H1 (cell line): ENCODE data around the gene RFXANK.

Experiments
- CEBPB ChIP-seq: IDR thresholded peaks from 2 replicates; pipeline ENCODE4 v1.6.1; 2012; ENCODE audit warnings: low read depth, low read length
- CHD1 ChIP-seq: IDR thresholded peaks from 2 replicates; pipeline ENCODE4 v1.6.1; 2012; ENCODE audit warnings: low read depth, low read length, improper control_type of control experiment
- CTCF ChIP-seq, 3 experiments: IDR thresholded peaks; 1 replicate in 2 of 3; 2 replicates in 1 of 3; pipeline versions ENCODE4 v1.5.1 to v1.6.1; 2011; ENCODE audit warnings: low read length in 3 of 3, mild to moderate bottlenecking in 3 of 3, inconsistent platforms in 2 of 3, low read depth in 1 of 3, moderate library complexity in 1 of 3; ENCODE audit not compliant: insufficient read depth in 1 of 3; ENCODE audit errors: control extremely low read depth in 1 of 3
- EP300 ChIP-seq, 2 experiments: IDR thresholded peaks; 1 replicate in 1 of 2; 2 replicates in 1 of 2; pipeline ENCODE4 v1.6.1; 2011 to 2012; ENCODE audit warnings: low read depth in 2 of 2, low read length in 2 of 2, mild to moderate bottlenecking in 2 of 2, borderline replicate concordance in 1 of 2, inconsistent platforms in 1 of 2, moderate library complexity in 1 of 2
- JUND ChIP-seq: IDR thresholded peaks from 2 replicates; pipeline ENCODE4 v1.6.1; 2011; ENCODE audit warnings: mild to moderate bottlenecking, improper control_type of control experiment, low read length
- POLR2AphosphoS5 ChIP-seq: IDR thresholded peaks from 2 replicates; pipeline ENCODE4 v1.6.1; 2011; ENCODE audit warnings: low read depth, low read length
- TF ChIP-seq, protein P1 (sequence below): IDR thresholded peaks from 2 replicates; pipeline ENCODE4 v1.6.1; 2011; ENCODE audit warnings: low read length, improper control_type of control experiment

GRCh38 chr19:19206938-19207337, 14.9 kb downstream of the RFXANK start:
- no peak for TF ChIP-seq EP300 (IDR thresholded peaks at IDR 0.05; ENCODE audit: borderline replicate concordance in 1 of 2, low read depth in 2 of 2, low read length in 2 of 2)
- TF ChIP-seq CHD1: no peak
- TF ChIP-seq, protein P1, sequence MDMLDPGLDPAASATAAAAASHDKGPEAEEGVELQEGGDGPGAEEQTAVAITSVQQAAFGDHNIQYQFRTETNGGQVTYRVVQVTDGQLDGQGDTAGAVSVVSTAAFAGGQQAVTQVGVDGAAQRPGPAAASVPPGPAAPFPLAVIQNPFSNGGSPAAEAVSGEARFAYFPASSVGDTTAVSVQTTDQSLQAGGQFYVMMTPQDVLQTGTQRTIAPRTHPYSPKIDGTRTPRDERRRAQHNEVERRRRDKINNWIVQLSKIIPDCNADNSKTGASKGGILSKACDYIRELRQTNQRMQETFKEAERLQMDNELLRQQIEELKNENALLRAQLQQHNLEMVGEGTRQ: no peak
- no peak for TF ChIP-seq CEBPB
- TF ChIP-seq CTCF (IDR thresholded peaks at IDR 0.05; ENCODE audit: control extremely low read depth in 1 of 3, insufficient read depth in 1 of 3, low read depth in 1 of 3, low read length in 3 of 3): no peak
- no peak for TF ChIP-seq POLR2AphosphoS5
- TF ChIP-seq JUND: no peak
